HCT116 (cell line): Measurements from ENCODE around the gene RAD50. TPM values are rescaled to one million over a fixed set of nuclear protein-coding genes. Genes with fewer than 3 reads are reported as not detected.

Experiments
- ATAC-seq: fragments of 200-7000 bp; cut with Tn5 transposase; 2 replicates; pipeline ENCODE4 v1.9.1; 2020; ENCODE audit warnings: mild to moderate bottlenecking, moderate library complexity
- BruUV-seq: library from RNA; stranded (reverse); fragments of 400-500 nt; replicated peaks from 2 replicates; lab custom pipeline; 2021; lab: Mats Ljungman, UMichigan
- CTCF ChIA-PET: fragments of 300-600 bp; sonication (Branson Sonifier 250); formaldehyde crosslinking; loops from one replicate; lab custom pipeline; 2021; ENCODE audit warnings: antibody characterized with exemption; lab: Charles Lee
- POLR2A ChIA-PET: fragments of 300-600, 350-600 bp; sonication (Branson Sonifier 250); formaldehyde crosslinking; loops from one replicate; lab custom pipeline; 2021; ENCODE audit warnings: antibody characterized with exemption; lab: Charles Lee
- RAD21 ChIA-PET, 2 experiments: fragments of 300-600 bp; sonication (Branson Sonifier 250); formaldehyde crosslinking; loops; one replicate each; lab custom pipeline; 2023; ENCODE audit warnings: low total read pairs in 2 of 2; ENCODE audit not compliant: uncharacterized antibody in 2 of 2, unreplicated experiment in 2 of 2, low non-redundant PET in 1 of 2; lab: Charles Lee
- DNase-seq: peaks from one replicate; pipeline ENCODE4 v3.0.0-alpha.2; 2010; ENCODE audit warnings: low read depth, low spot score
- H2AFZ ChIP-seq: fragments of 200-600 bp; shearing (Covaris generic), sonication (generic); 2 replicates; pipeline ENCODE4 v1.6.1; 2017; ENCODE audit warnings: low read depth, mixed run types, mixed read lengths, antibody characterized with exemption, low read length; ENCODE audit not compliant: poor library complexity, severe bottlenecking
- H3K27ac ChIP-seq: 2 replicates; pipeline ENCODE4 v1.5.1; 2012; ENCODE audit warnings: low read depth, low read length
- H3K27me3 ChIP-seq: fragments of 200-600 bp; sonication (generic); 2 replicates; pipeline ENCODE4 v1.6.1; 2016; ENCODE audit warnings: mixed run types, low read length, mixed read lengths; ENCODE audit not compliant: insufficient read depth
- H3K36me3 ChIP-seq, 2 experiments: fragments of 200-500 bp in 1 of 2; fragments of 200-600 bp in 1 of 2; sonication (Bioruptor generic) in 1 of 2; sonication (generic) in 1 of 2; 2 replicates each; pipeline versions ENCODE4 v1.5.1 to v1.6.1; 2014 to 2016; ENCODE audit warnings: low read length in 2 of 2, inconsistent platforms in 1 of 2, mixed read lengths in 1 of 2, mixed run types in 1 of 2; ENCODE audit not compliant: insufficient read depth in 2 of 2, control insufficient read depth in 1 of 2
- H3K4me1 ChIP-seq, 2 experiments: fragments of 200-600 bp in 1 of 2; sonication (generic) in 1 of 2; 2 replicates each; pipeline versions ENCODE4 v1.5.1 to v1.6.1; 2012 to 2017; ENCODE audit warnings: low read length in 2 of 2, inconsistent platforms in 1 of 2, mild to moderate bottlenecking in 1 of 2, mixed read lengths in 1 of 2, mixed run types in 1 of 2, moderate library complexity in 1 of 2; ENCODE audit not compliant: insufficient read depth in 2 of 2, control insufficient read depth in 1 of 2
- H3K4me2 ChIP-seq: fragments of 200-600 bp; sonication (generic); 2 replicates; pipeline ENCODE4 v1.6.1; 2017; ENCODE audit warnings: mixed run types, low read length, mixed read lengths
- H3K4me3 ChIP-seq, 2 experiments: fragments of 200-600 bp in 1 of 2; sonication (generic) in 1 of 2; replicated peaks in 1 of 2; 2 replicates each; pipeline ENCODE4 v1.5.1; 2011 to 2016; ENCODE audit warnings: low read length in 2 of 2, control low read depth in 1 of 2, low read depth in 1 of 2, mild to moderate bottlenecking in 1 of 2, mixed read lengths in 1 of 2, mixed run types in 1 of 2
- H3K79me2 ChIP-seq: fragments of 200-600 bp; sonication (generic); 2 replicates; pipeline ENCODE4 v1.6.1; 2017; ENCODE audit warnings: mild to moderate bottlenecking, mixed run types, low read length, moderate library complexity, mixed read lengths; ENCODE audit not compliant: insufficient read depth
- H3K9ac ChIP-seq: fragments of 200-600 bp; sonication (generic); 2 replicates; pipeline ENCODE4 v1.6.1; 2016; ENCODE audit warnings: low read length, mixed read lengths
- H3K9me2 ChIP-seq: fragments of 200-600 bp; sonication (generic), shearing (Covaris generic); 2 replicates; pipeline ENCODE4 v1.6.1; 2017; ENCODE audit warnings: mixed run types, mild to moderate bottlenecking, moderate library complexity; ENCODE audit not compliant: insufficient read depth
- H3K9me3 ChIP-seq, 2 experiments: fragments of 200-500 bp in 1 of 2; fragments of 200-600 bp in 1 of 2; sonication (Bioruptor generic) in 1 of 2; sonication (generic) in 1 of 2; 2 replicates each; pipeline ENCODE4 v1.6.1; 2014 to 2017; ENCODE audit warnings: low read length in 2 of 2, mixed read lengths in 2 of 2, inconsistent platforms in 1 of 2, low read depth in 1 of 2, mild to moderate bottlenecking in 1 of 2, mixed run types in 1 of 2, moderate library complexity in 1 of 2; ENCODE audit not compliant: control insufficient read depth in 1 of 2, insufficient read depth in 1 of 2
- H4K20me1 ChIP-seq: fragments of 200-600 bp; sonication (generic), shearing (Covaris generic); 2 replicates; pipeline ENCODE4 v1.6.1; 2017; ENCODE audit warnings: mixed run types, mild to moderate bottlenecking, moderate library complexity; ENCODE audit not compliant: insufficient read depth
- CBX3 ChIP-seq: IDR thresholded peaks from 2 replicates; pipeline ENCODE4 v1.6.1; 2012; ENCODE audit warnings: low read depth
- CEBPB ChIP-seq: IDR thresholded peaks from 2 replicates; pipeline ENCODE4 v1.6.1; 2012; ENCODE audit warnings: low read depth
- ELF1 ChIP-seq: IDR thresholded peaks from 2 replicates; pipeline ENCODE4 v1.6.1; 2012; ENCODE audit warnings: low read depth, borderline replicate concordance
- EZH2 ChIP-seq: fragments of 200-600 bp; sonication (generic); IDR thresholded peaks from 2 replicates; pipeline ENCODE4 v1.6.1; 2017; ENCODE audit warnings: antibody characterized with exemption, mixed run types
- EZH2phosphoT487 ChIP-seq: fragments of 200-600 bp; IDR thresholded peaks from 2 replicates; pipeline ENCODE4 v1.6.1; 2018; ENCODE audit warnings: antibody characterized with exemption, borderline replicate concordance
- JUND ChIP-seq: IDR thresholded peaks from 2 replicates; pipeline ENCODE4 v1.6.1; 2012
- POLR2A ChIP-seq: IDR thresholded peaks from 2 replicates; pipeline ENCODE4 v1.7.0; 2011; ENCODE audit warnings: borderline replicate concordance; ENCODE audit not compliant: insufficient read depth, insufficient read length; ENCODE audit errors: extremely low read depth
- POLR2AphosphoS5 ChIP-seq: IDR thresholded peaks from 2 replicates; pipeline ENCODE4 v1.6.1; 2011; ENCODE audit warnings: mild to moderate bottlenecking, low read depth, low read length, moderate library complexity
- SIN3A ChIP-seq: IDR thresholded peaks from 2 replicates; pipeline ENCODE4 v1.6.1; 2012; ENCODE audit warnings: low read depth
- SP1 ChIP-seq: IDR thresholded peaks from 2 replicates; pipeline ENCODE4 v1.6.1; 2012; ENCODE audit warnings: low read depth
- SRF ChIP-seq: IDR thresholded peaks from 2 replicates; pipeline ENCODE4 v1.6.1; 2012; ENCODE audit warnings: low read depth
- TCF7L2 ChIP-seq: IDR thresholded peaks from 2 replicates; pipeline ENCODE4 v1.7.0; 2011; ENCODE audit warnings: borderline replicate concordance, inconsistent platforms; ENCODE audit not compliant: insufficient read depth, insufficient read length; ENCODE audit errors: extremely low read depth
- ZFX ChIP-seq: fragments of 450-650 bp; IDR thresholded peaks from 2 replicates; pipeline ENCODE4 v1.6.1; 2017
- intact Hi-C: fragments of 100-400 bp; cut with micrococcal nuclease; formaldehyde crosslinking; loops from 2 replicates; pipeline ENCODE4 v1.10.0; 2022
- total RNA-seq: library from RNA; stranded (reverse); gene quantifications from one replicate; pipeline ENCODE4 v1.2.1, GENCODE V29; 2021; ENCODE audit not compliant: unreplicated experiment
- TF ChIP-seq, protein P1 (sequence below): IDR thresholded peaks from 2 replicates; pipeline ENCODE4 v1.6.1; 2012
- TF ChIP-seq, protein P2 (sequence below): IDR thresholded peaks from 2 replicates; pipeline ENCODE4 v1.6.1; 2012; ENCODE audit warnings: low read depth
- TF ChIP-seq, protein P3 (sequence below): IDR thresholded peaks from 2 replicates; pipeline ENCODE4 v1.6.1; 2012

Gene RAD50
- total RNA-seq, 1 experiment from 2014 or later, result 43.6 TPM

DNA sequence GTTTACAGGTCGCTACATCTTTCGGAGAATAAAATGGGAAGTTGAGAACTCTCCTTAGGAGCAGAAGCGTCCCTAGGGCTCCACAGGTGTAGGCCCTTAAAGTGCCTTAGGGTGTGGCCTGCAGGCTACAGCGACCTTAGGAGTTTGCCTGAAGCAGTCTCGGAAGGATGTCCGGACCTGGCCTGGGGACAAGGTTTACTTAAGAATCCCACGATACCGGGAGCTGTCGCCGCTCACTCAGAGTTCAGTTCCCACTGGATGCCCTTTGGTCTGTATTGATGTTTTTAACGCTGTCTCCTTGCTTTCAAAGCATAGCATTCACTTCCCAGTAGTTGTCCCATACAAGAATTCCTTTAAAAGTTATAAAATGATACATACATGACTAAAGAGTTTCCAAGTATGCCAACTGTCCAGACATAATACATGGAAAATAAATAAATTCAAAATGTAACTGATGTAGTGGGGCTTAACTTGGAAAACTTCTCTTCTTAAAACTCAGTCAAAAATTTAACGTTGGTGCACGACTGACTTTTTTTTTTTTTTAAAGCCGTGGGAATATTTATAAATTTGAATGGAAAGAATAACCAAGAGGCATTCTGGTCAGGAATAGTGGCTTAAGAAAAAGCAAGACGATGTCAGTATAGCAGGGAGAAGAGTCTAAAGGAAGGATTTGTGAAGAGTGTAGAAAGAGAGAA is 848 bp downstream of the RAD50 start:
- H3K4me2 ChIP-seq, result peak overlapping the region; percentile 74
- BruUV-seq, result no TSS peak
- POLR2A ChIA-PET, result no interaction called here
- DNase-seq (peak; percentile 37), ATAC-seq (peak; percentile 67)
- intact Hi-C loops, result loop anchor here (1.0 kb wide), 1 partner anchor 168 kb away; no protein-coding TSS in a partner anchor
- no peaks in the 10 kb centered on the region for H4K20me1 ChIP-seq
- peak overlapping the region; percentile 66 to 84 for H3K4me3 ChIP-seq
- peaks cover 22 to 23% of the 10 kb centered on the region in 2 experiments; a peak in 3 of 4 replicates for H3K36me3 ChIP-seq
- peak overlapping the region; percentile 88 for H3K9ac ChIP-seq
- H3K27ac ChIP-seq, result peak overlapping the region; percentile 96
- no peaks in the 10 kb centered on the region for H3K9me3 ChIP-seq
- peaks cover 57% of the 10 kb centered on the region for H3K79me2 ChIP-seq
- no peak for TF ChIP-seq SIN3A
- no peak for TF ChIP-seq TCF7L2
- TF ChIP-seq, protein P1, sequence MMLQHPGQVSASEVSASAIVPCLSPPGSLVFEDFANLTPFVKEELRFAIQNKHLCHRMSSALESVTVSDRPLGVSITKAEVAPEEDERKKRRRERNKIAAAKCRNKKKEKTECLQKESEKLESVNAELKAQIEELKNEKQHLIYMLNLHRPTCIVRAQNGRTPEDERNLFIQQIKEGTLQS, result no peak
- TF ChIP-seq SRF, result no peak
- TF ChIP-seq ZFX, result peak; percentile 64; the same call in 1 of the 2 replicates
- TF ChIP-seq POLR2AphosphoS5, result peak; percentile 9; the same call in 1 of the 2 replicates
- TF ChIP-seq, all 23 proteins: peak for 2
- no peaks in the 10 kb centered on the region for H3K27me3 ChIP-seq
- H3K9me2 ChIP-seq, result no peaks in the 10 kb centered on the region
- no peak overlapping the region for H2AFZ ChIP-seq
- CTCF ChIA-PET, result no interaction called here
- H3K4me1 ChIP-seq, result peaks cover 3 to 18% of the 10 kb centered on the region in 2 experiments; a peak in 3 of 4 replicates
- RAD21 ChIA-PET, result no interaction called here

DNA sequence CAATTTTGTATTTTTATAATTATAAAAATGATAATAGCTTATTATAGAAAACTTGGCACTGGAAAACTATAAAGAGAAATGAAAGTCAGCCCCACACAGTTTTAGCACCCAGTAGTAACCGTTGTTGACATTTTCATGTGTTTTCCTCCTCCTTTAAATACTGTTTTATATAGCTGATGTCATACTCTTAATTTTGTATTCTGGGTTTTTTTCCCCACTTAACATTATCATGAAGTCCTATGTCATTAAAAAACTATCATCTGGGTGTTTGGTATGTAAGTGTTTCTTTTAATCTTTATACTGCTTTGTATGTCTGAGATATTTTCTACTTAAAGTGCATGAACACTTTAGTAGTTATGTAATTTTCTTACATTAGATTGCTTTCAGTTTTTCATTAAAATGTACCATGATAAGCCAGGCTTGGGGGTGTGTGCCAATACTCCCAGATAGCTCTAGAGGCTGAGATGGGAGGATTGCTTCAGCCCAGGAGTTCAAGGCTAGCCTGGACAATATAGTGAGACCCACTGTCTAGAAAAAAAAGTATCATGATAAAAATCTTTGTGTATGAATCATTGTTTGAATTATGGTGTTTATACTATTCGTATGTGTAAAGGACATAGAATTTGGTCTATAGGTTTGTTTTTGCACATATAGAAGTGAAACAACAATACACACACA is 2.7 kb downstream of the RAD50 start:
- H3K9me2 ChIP-seq, result no peaks in the 10 kb centered on the region
- ATAC-seq, result no peak
- no peak overlapping the region for H2AFZ ChIP-seq
- H3K4me3 ChIP-seq, result no peak overlapping the region
- CTCF ChIA-PET, result interaction anchor here (0.6 to 1.4 kb wide), 2 partner anchors 33 to 859 kb away, joined by 3 to 4 read pairs; no protein-coding TSS in a partner anchor
- H4K20me1 ChIP-seq, result no peaks in the 10 kb centered on the region
- no peaks in the 10 kb centered on the region for H3K9me3 ChIP-seq
- DNase-seq, result no peak
- H3K27ac ChIP-seq, result no peak overlapping the region
- RAD21 ChIA-PET, result no interaction called here
- no peak overlapping the region for H3K4me2 ChIP-seq
- BruUV-seq, result no TSS peak
- H3K36me3 ChIP-seq, result peaks cover 22 to 32% of the 10 kb centered on the region in 2 experiments; a peak in 3 of 4 replicates
- H3K27me3 ChIP-seq, result no peaks in the 10 kb centered on the region
- H3K79me2 ChIP-seq, result peaks cover 76% of the 10 kb centered on the region
- intact Hi-C loops, result no loop called here
- H3K4me1 ChIP-seq, result peaks cover 3 to 18% of the 10 kb centered on the region in 2 experiments; a peak in 3 of 4 replicates
- POLR2A ChIA-PET, result no interaction called here
- H3K9ac ChIP-seq, result no peak overlapping the region
- TF ChIP-seq POLR2A, result no peak
- TF ChIP-seq, protein P2, sequence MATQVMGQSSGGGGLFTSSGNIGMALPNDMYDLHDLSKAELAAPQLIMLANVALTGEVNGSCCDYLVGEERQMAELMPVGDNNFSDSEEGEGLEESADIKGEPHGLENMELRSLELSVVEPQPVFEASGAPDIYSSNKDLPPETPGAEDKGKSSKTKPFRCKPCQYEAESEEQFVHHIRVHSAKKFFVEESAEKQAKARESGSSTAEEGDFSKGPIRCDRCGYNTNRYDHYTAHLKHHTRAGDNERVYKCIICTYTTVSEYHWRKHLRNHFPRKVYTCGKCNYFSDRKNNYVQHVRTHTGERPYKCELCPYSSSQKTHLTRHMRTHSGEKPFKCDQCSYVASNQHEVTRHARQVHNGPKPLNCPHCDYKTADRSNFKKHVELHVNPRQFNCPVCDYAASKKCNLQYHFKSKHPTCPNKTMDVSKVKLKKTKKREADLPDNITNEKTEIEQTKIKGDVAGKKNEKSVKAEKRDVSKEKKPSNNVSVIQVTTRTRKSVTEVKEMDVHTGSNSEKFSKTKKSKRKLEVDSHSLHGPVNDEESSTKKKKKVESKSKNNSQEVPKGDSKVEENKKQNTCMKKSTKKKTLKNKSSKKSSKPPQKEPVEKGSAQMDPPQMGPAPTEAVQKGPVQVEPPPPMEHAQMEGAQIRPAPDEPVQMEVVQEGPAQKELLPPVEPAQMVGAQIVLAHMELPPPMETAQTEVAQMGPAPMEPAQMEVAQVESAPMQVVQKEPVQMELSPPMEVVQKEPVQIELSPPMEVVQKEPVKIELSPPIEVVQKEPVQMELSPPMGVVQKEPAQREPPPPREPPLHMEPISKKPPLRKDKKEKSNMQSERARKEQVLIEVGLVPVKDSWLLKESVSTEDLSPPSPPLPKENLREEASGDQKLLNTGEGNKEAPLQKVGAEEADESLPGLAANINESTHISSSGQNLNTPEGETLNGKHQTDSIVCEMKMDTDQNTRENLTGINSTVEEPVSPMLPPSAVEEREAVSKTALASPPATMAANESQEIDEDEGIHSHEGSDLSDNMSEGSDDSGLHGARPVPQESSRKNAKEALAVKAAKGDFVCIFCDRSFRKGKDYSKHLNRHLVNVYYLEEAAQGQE, result no peak
- TF ChIP-seq, protein P3, sequence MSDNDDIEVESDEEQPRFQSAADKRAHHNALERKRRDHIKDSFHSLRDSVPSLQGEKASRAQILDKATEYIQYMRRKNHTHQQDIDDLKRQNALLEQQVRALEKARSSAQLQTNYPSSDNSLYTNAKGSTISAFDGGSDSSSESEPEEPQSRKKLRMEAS, result no peak
- TF ChIP-seq SIN3A, result no peak
- no peak for TF ChIP-seq EZH2phosphoT487
- no peak for TF ChIP-seq EZH2
- TF ChIP-seq ELF1, result no peak
- no peak for TF ChIP-seq SRF
- no peak for TF ChIP-seq SP1
- no peak for TF ChIP-seq CEBPB
- no peak for TF ChIP-seq CBX3
- no peak for TF ChIP-seq ZFX
- TF ChIP-seq JUND, result no peak
- TF ChIP-seq TCF7L2, result no peak
